K562 (cell line): ENCODE results near the gene ADAMTS10. TPM values are rescaled to one million over a fixed set of nuclear protein-coding genes. Genes with fewer than 3 reads are reported as not detected.

Source experiments
- polyA plus RNA-seq, 8 experiments: library from polyadenylated mRNA; depleted of rRNA in 4 of 8; stranded (reverse) in 5 of 8; unstranded in 3 of 8; fragments of >200 nt; fragmentation: Nextera tagmentation in 2 of 8; fragmentation: Illumina TruSeq in 1 of 8; extraction: Ambion mirVana in 2 of 8; extraction: Trizol in 1 of 8; gene quantifications; 2 replicates each; pipeline versions ENCODE4 v1.2.1 to v1.2.3, GENCODE V29; 2011 to 2014; ENCODE audit warnings: inconsistent platforms in 1 of 8, missing spikeins in 1 of 8
- total RNA-seq, 7 experiments: library from RNA; depleted of rRNA in 6 of 7; stranded (reverse); fragments of >200 nt in 6 of 7; fragmentation: Illumina TruSeq in 2 of 7; extraction: Trizol in 2 of 7; gene quantifications; 2 replicates each; pipeline versions ENCODE4 v1.2.1 to v1.2.3, GENCODE V29; 2011 to 2021; ENCODE audit warnings: low replicate concordance in 1 of 7

Gene ADAMTS10
- total and polyA plus RNA-seq, 9 of the 15 experiments (the other 6 are each of a cell fraction or from before 2014, with no cell fraction given) = 0.33 to 1.8 (median 0.57) TPM; not detected in 4

Other genes starting within 250 kb of the ADAMTS10 start
Only the 7 nearest of the 12 such genes appear.
- 195 and 251 TPM in 2 replicates for gene HNRNPM, start 165.7 kb downstream of the ADAMTS10 start, total RNA-seq (2014; rRNA removed)
- gene HNRNPM, start 165.7 kb downstream of the ADAMTS10 start, total RNA-seq (2014; rRNA removed; fragmentation: Illumina TruSeq; extraction: Trizol) = 130 and 168 TPM in 2 replicates
- gene HNRNPM, start 165.7 kb downstream of the ADAMTS10 start, total RNA-seq (2015; rRNA removed; fragmentation: Illumina TruSeq; extraction: Trizol) = 186 and 204 TPM in 2 replicates
- gene HNRNPM, start 165.7 kb downstream of the ADAMTS10 start, total RNA-seq (2021) = 283 and 340 TPM in 2 replicates
- gene HNRNPM, start 165.7 kb downstream of the ADAMTS10 start, polyA plus RNA-seq (2011; rRNA removed) = 107 and 127 TPM in 2 replicates
- gene HNRNPM, start 165.7 kb downstream of the ADAMTS10 start, polyA plus RNA-seq (2014; fragmentation: Illumina TruSeq; extraction: Trizol) = 241 and 264 TPM in 2 replicates
- 10 to 100 TPM; 11.1 to 13.1 TPM for gene HNRNPM, start 165.7 kb downstream of the ADAMTS10 start, polyA plus RNA-seq (2014; fragmentation: Nextera tagmentation; extraction: Ambion mirVana)
- gene HNRNPM, start 165.7 kb downstream of the ADAMTS10 start, polyA plus RNA-seq (2014; rRNA removed) = 253 and 316 TPM in 2 replicates
- gene PRAM1, start 108.1 kb downstream of the ADAMTS10 start, total RNA-seq (2014; rRNA removed) = 0.05 TPM in 1 of 2 replicates, not detected in the other
- not detected in 2 replicates for gene PRAM1, start 108.1 kb downstream of the ADAMTS10 start, total RNA-seq (2014; rRNA removed; fragmentation: Illumina TruSeq; extraction: Trizol)
- not detected in 2 replicates for gene PRAM1, start 108.1 kb downstream of the ADAMTS10 start, total RNA-seq (2015; rRNA removed; fragmentation: Illumina TruSeq; extraction: Trizol)
- gene PRAM1, start 108.1 kb downstream of the ADAMTS10 start, total RNA-seq (2021) = 0.09 and 0.11 TPM in 2 replicates
- gene PRAM1, start 108.1 kb downstream of the ADAMTS10 start, polyA plus RNA-seq (2011; rRNA removed) = not detected in 2 replicates
- 0.07 TPM in 1 of 2 replicates, not detected in the other for gene PRAM1, start 108.1 kb downstream of the ADAMTS10 start, polyA plus RNA-seq (2014; fragmentation: Illumina TruSeq; extraction: Trizol)
- gene PRAM1, start 108.1 kb downstream of the ADAMTS10 start, polyA plus RNA-seq (2014; fragmentation: Nextera tagmentation; extraction: Ambion mirVana) = not detected
- gene PRAM1, start 108.1 kb downstream of the ADAMTS10 start, polyA plus RNA-seq (2014; rRNA removed) = not detected in 2 replicates
- gene ZNF414, start 96.5 kb downstream of the ADAMTS10 start, total RNA-seq (2014; rRNA removed) = 3.8 and 11.0 TPM in 2 replicates
- not detected in 2 replicates for gene ZNF414, start 96.5 kb downstream of the ADAMTS10 start, total RNA-seq (2014; rRNA removed; fragmentation: Illumina TruSeq; extraction: Trizol)
- 2.0 and 3.0 TPM in 2 replicates for gene ZNF414, start 96.5 kb downstream of the ADAMTS10 start, total RNA-seq (2015; rRNA removed; fragmentation: Illumina TruSeq; extraction: Trizol)
- 25.8 and 27.2 TPM in 2 replicates for gene ZNF414, start 96.5 kb downstream of the ADAMTS10 start, total RNA-seq (2021)
- gene ZNF414, start 96.5 kb downstream of the ADAMTS10 start, polyA plus RNA-seq (2011; rRNA removed) = 1.7 and 4.2 TPM in 2 replicates
- 2.2 and 10.2 TPM in 2 replicates for gene ZNF414, start 96.5 kb downstream of the ADAMTS10 start, polyA plus RNA-seq (2014; fragmentation: Illumina TruSeq; extraction: Trizol)
- under 1 TPM in 1 of 2 experiments, not detected in 1; 0.03 TPM for gene ZNF414, start 96.5 kb downstream of the ADAMTS10 start, polyA plus RNA-seq (2014; fragmentation: Nextera tagmentation; extraction: Ambion mirVana)
- gene ZNF414, start 96.5 kb downstream of the ADAMTS10 start, polyA plus RNA-seq (2014; rRNA removed) = 15.6 and 16.0 TPM in 2 replicates
- 2.0 and 5.7 TPM in 2 replicates for gene MYO1F, start 33.3 kb downstream of the ADAMTS10 start, total RNA-seq (2014; rRNA removed)
- gene MYO1F, start 33.3 kb downstream of the ADAMTS10 start, total RNA-seq (2014; rRNA removed; fragmentation: Illumina TruSeq; extraction: Trizol) = 2.6 and 2.8 TPM in 2 replicates
- 8.1 and 9.4 TPM in 2 replicates for gene MYO1F, start 33.3 kb downstream of the ADAMTS10 start, total RNA-seq (2015; rRNA removed; fragmentation: Illumina TruSeq; extraction: Trizol)
- 4.5 and 6.0 TPM in 2 replicates for gene MYO1F, start 33.3 kb downstream of the ADAMTS10 start, total RNA-seq (2021)
- gene MYO1F, start 33.3 kb downstream of the ADAMTS10 start, polyA plus RNA-seq (2011; rRNA removed) = 3.5 and 8.1 TPM in 2 replicates
- 5.3 and 5.6 TPM in 2 replicates for gene MYO1F, start 33.3 kb downstream of the ADAMTS10 start, polyA plus RNA-seq (2014; fragmentation: Illumina TruSeq; extraction: Trizol)
- under 1 TPM; 0.78 to 0.82 TPM for gene MYO1F, start 33.3 kb downstream of the ADAMTS10 start, polyA plus RNA-seq (2014; fragmentation: Nextera tagmentation; extraction: Ambion mirVana)
- gene MYO1F, start 33.3 kb downstream of the ADAMTS10 start, polyA plus RNA-seq (2014; rRNA removed) = 3.0 and 4.3 TPM in 2 replicates
- not detected in 2 replicates for gene NFILZ, start 19.9 kb upstream of the ADAMTS10 start, total RNA-seq (2014; rRNA removed)
- not detected in 2 replicates for gene NFILZ, start 19.9 kb upstream of the ADAMTS10 start, total RNA-seq (2014; rRNA removed; fragmentation: Illumina TruSeq; extraction: Trizol)
- not detected in 2 replicates for gene NFILZ, start 19.9 kb upstream of the ADAMTS10 start, total RNA-seq (2015; rRNA removed; fragmentation: Illumina TruSeq; extraction: Trizol)
- gene NFILZ, start 19.9 kb upstream of the ADAMTS10 start, total RNA-seq (2021) = not detected in 2 replicates
- gene NFILZ, start 19.9 kb upstream of the ADAMTS10 start, polyA plus RNA-seq (2011; rRNA removed) = not detected in 2 replicates
- not detected in 2 replicates for gene NFILZ, start 19.9 kb upstream of the ADAMTS10 start, polyA plus RNA-seq (2014; fragmentation: Illumina TruSeq; extraction: Trizol)
- not detected for gene NFILZ, start 19.9 kb upstream of the ADAMTS10 start, polyA plus RNA-seq (2014; fragmentation: Nextera tagmentation; extraction: Ambion mirVana)
- gene NFILZ, start 19.9 kb upstream of the ADAMTS10 start, polyA plus RNA-seq (2014; rRNA removed) = not detected in 2 replicates
- not detected in 2 replicates for gene ACTL9, start 88.1 kb upstream of the ADAMTS10 start, total RNA-seq (2014; rRNA removed)
- not detected in 2 replicates for gene ACTL9, start 88.1 kb upstream of the ADAMTS10 start, total RNA-seq (2014; rRNA removed; fragmentation: Illumina TruSeq; extraction: Trizol)
- not detected in 2 replicates for gene ACTL9, start 88.1 kb upstream of the ADAMTS10 start, total RNA-seq (2015; rRNA removed; fragmentation: Illumina TruSeq; extraction: Trizol)
- not detected in 2 replicates for gene ACTL9, start 88.1 kb upstream of the ADAMTS10 start, total RNA-seq (2021)
- gene ACTL9, start 88.1 kb upstream of the ADAMTS10 start, polyA plus RNA-seq (2011; rRNA removed) = not detected in 2 replicates
- gene ACTL9, start 88.1 kb upstream of the ADAMTS10 start, polyA plus RNA-seq (2014; fragmentation: Illumina TruSeq; extraction: Trizol) = not detected in 2 replicates
- gene ACTL9, start 88.1 kb upstream of the ADAMTS10 start, polyA plus RNA-seq (2014; fragmentation: Nextera tagmentation; extraction: Ambion mirVana) = not detected
- gene ACTL9, start 88.1 kb upstream of the ADAMTS10 start, polyA plus RNA-seq (2014; rRNA removed) = not detected in 2 replicates
- gene OR2Z1, start 110.9 kb upstream of the ADAMTS10 start, total RNA-seq (2014; rRNA removed) = not detected in 2 replicates
- gene OR2Z1, start 110.9 kb upstream of the ADAMTS10 start, total RNA-seq (2014; rRNA removed; fragmentation: Illumina TruSeq; extraction: Trizol) = not detected in 2 replicates
- gene OR2Z1, start 110.9 kb upstream of the ADAMTS10 start, total RNA-seq (2015; rRNA removed; fragmentation: Illumina TruSeq; extraction: Trizol) = not detected in 2 replicates
- not detected in 2 replicates for gene OR2Z1, start 110.9 kb upstream of the ADAMTS10 start, total RNA-seq (2021)
- not detected in 2 replicates for gene OR2Z1, start 110.9 kb upstream of the ADAMTS10 start, polyA plus RNA-seq (2011; rRNA removed)
- gene OR2Z1, start 110.9 kb upstream of the ADAMTS10 start, polyA plus RNA-seq (2014; fragmentation: Illumina TruSeq; extraction: Trizol) = not detected in 2 replicates
- gene OR2Z1, start 110.9 kb upstream of the ADAMTS10 start, polyA plus RNA-seq (2014; fragmentation: Nextera tagmentation; extraction: Ambion mirVana) = not detected
- 0.13 and 0.30 TPM in 2 replicates for gene OR2Z1, start 110.9 kb upstream of the ADAMTS10 start, polyA plus RNA-seq (2014; rRNA removed)